C4-2B (cell line): ENCODE measurements around the gene GLRX.

Experiments
- ZFX ChIP-seq: fragments of 450-650 bp; IDR thresholded peaks from 2 replicates; pipeline ENCODE4 v1.6.1; 2017
- TF ChIP-seq, protein P1 (sequence below): fragments of 450-650 bp; conservative IDR thresholded peaks from 2 replicates; pipeline ENCODE4 v1.5.1; 2017; ENCODE audit warnings: mild to moderate bottlenecking

DNA sequence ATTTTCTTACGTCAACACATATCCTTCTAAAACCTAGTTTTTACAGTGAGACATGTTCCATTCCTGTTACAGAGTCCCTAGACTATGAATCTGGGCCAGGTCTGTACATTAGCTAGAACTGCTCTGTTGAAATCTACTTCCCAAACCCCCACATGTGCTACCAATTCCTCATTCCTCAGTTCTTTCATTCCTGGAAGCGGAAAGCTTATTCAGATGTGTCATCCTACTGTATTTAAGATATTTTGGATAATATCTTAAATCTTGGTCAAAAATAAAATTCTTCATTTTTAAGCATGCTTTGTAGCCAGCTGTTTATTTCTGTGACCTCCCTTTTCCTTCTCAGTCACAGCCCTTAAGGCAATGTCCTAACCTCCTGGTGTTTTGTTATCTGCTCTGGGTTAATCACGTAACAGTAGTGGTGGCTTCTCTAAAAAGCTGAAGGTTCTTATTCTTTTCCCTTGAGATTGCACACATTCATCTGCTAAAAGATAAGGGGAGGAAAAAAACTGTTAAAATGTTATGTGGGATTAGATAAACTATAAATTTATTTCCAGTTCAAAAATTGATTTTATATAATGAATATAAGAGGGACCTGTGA, 35.6 kb downstream of the GLRX start:
- TF ChIP-seq, protein P1, sequence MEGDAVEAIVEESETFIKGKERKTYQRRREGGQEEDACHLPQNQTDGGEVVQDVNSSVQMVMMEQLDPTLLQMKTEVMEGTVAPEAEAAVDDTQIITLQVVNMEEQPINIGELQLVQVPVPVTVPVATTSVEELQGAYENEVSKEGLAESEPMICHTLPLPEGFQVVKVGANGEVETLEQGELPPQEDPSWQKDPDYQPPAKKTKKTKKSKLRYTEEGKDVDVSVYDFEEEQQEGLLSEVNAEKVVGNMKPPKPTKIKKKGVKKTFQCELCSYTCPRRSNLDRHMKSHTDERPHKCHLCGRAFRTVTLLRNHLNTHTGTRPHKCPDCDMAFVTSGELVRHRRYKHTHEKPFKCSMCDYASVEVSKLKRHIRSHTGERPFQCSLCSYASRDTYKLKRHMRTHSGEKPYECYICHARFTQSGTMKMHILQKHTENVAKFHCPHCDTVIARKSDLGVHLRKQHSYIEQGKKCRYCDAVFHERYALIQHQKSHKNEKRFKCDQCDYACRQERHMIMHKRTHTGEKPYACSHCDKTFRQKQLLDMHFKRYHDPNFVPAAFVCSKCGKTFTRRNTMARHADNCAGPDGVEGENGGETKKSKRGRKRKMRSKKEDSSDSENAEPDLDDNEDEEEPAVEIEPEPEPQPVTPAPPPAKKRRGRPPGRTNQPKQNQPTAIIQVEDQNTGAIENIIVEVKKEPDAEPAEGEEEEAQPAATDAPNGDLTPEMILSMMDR: no peak
- no peak for TF ChIP-seq ZFX
